GM12874 (cell line): ENCODE results near the gene TIMP4.

ENCODE experiments used
- TF ChIP-seq, protein P1 (sequence below): IDR thresholded peaks from 2 replicates; pipeline ENCODE4 v1.5.1; 2011; ENCODE audit warnings: low read depth, mild to moderate bottlenecking, control low read depth, low read length, moderate library complexity; ENCODE audit not compliant: insufficient read depth

The TIMP4 gene

GRCh38 chr3:12117473-12117872 is 41.2 kb downstream of the TIMP4 start:
- TF ChIP-seq, protein P1, sequence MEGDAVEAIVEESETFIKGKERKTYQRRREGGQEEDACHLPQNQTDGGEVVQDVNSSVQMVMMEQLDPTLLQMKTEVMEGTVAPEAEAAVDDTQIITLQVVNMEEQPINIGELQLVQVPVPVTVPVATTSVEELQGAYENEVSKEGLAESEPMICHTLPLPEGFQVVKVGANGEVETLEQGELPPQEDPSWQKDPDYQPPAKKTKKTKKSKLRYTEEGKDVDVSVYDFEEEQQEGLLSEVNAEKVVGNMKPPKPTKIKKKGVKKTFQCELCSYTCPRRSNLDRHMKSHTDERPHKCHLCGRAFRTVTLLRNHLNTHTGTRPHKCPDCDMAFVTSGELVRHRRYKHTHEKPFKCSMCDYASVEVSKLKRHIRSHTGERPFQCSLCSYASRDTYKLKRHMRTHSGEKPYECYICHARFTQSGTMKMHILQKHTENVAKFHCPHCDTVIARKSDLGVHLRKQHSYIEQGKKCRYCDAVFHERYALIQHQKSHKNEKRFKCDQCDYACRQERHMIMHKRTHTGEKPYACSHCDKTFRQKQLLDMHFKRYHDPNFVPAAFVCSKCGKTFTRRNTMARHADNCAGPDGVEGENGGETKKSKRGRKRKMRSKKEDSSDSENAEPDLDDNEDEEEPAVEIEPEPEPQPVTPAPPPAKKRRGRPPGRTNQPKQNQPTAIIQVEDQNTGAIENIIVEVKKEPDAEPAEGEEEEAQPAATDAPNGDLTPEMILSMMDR, result no peak

- TF ChIP-seq, protein P1, result no peak
Observed at GRCh38 chr3:12116870-12117269, 41.8 kb downstream of the TIMP4 start.

DNA sequence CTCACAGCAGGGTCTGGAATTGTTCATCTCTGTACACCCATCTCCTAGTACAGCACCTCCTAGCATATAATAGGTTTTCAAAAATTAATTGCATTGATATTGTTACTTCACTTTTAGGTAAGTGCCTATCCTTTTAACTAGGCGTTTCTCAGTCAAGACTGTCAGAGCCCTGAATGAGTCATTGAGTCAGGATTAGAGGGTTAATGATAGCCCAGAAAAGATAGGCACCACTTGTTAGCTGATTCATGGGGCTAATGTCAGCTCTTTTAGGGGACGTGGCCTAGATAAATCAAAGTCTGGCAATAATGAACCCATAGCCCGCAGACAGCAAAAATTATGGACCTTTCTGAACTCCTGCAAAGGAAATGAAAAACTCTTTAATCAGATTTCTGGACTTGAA is 42.9 kb downstream of the TIMP4 start:
- TF ChIP-seq, protein P1, result no peak

DNA sequence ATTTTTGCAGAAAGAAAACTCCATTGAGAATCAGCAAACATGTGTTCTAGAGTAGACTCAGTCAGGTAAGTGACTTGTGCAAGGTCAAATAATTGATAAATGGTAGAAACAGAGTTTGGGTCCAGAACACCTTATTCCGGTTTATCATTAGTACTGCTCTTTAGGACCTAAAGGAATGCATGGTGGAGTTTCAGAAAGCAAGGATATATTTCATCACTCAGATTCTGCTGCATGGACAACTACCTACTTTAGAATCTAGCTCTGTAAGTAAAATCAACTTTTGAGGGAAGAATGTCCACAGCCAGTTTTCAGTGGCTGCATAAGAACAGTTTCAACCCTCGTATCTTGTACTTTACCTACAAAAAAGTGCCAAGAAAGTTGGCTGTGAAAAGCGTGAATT is 43.6 kb downstream of the TIMP4 start:
- TF ChIP-seq, protein P1, result no peak

GRCh38 chr3:12114251-12114650 is 44.5 kb downstream of the TIMP4 start:
- TF ChIP-seq, protein P1, result no peak

DNA sequence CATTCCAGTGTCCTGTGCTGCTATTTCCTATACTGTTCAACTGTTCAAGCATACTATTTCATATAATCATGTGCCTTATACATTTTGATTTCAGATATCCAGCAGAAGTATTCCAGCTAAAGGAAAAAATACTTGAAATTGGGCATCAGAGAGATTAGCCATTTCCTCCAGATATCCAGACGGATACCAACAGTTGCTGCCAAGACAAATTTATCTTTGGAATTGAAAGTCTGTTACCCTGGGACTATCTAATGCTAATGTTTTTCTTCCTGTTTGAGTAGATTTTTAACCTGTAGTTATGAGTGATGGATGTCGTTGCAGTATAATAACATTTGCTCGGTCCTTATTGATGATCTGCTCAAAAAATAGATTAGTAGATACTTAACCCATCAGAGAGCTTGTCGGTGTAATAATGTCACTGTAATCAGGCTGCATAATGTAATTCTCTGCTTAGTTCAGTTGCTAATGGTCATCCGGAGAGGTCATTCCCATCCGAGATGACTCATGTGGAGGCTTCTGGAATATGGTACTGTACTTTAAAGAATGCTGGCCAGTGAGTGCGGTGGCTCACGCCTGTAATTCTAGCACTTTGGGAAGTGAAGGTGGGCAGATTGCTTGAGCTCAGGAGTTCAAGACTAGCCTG is 51.5 kb downstream of the TIMP4 start:
- TF ChIP-seq, protein P1, result no peak
